ENCODE data around the gene PRMT2. TPM values are rescaled to one million over a fixed set of nuclear protein-coding genes. Genes with fewer than 3 reads are reported as not detected.

Gene PRMT2
- total RNA-seq, 1 experiment from 2014 or later = 64.5 TPM

- intact Hi-C loops (cut with micrococcal nuclease; ENCODE audit: unreplicated experiment) = no loop called here
- H4K20me1 ChIP-seq (ENCODE audit: insufficient read depth) = no peaks in the 10 kb centered on the region
- H3K9me3 ChIP-seq (ENCODE audit: insufficient read depth, low read depth) = no peaks in the 10 kb centered on the region
- CTCF ChIA-PET = interaction anchor here (0.6 kb wide), 1 partner anchor 24 kb away, joined by 3 read pairs; no protein-coding TSS in a partner anchor
- no peaks in the 10 kb centered on the region for H3K27me3 ChIP-seq (ENCODE audit: insufficient read depth, low read depth)
- no peak overlapping the region for H3K27ac ChIP-seq
- POLR2A ChIA-PET (ENCODE audit: unreplicated experiment) = interaction anchor here (0.7 kb wide), 1 partner anchor 106 kb away, joined by 9 read pairs; no protein-coding TSS in a partner anchor
- no TSS peak for BruUV-seq (replicated peaks)
- no peaks in the 10 kb centered on the region for H3F3A ChIP-seq (ENCODE audit: insufficient read depth, low read depth)
- no peak for DNase-seq
- no peaks in the 10 kb centered on the region for H3K9me2 ChIP-seq (ENCODE audit: insufficient read depth)
- no peak for TF ChIP-seq EZH2 (IDR thresholded peaks at IDR 0.05; ENCODE audit: low read depth)
- no peak for TF ChIP-seq CTCF (conservative IDR thresholded peaks at IDR 0.05)
- H2AFZ ChIP-seq = no peak overlapping the region
- peaks cover 14% of the 10 kb centered on the region for H3K4me1 ChIP-seq (replicated peaks; ENCODE audit: insufficient read depth)
- H3K4me2 ChIP-seq = 0 out of 2 replicates have a peak overlapping the region, but pooled peaks have one; percentile 7
- no peaks in the 10 kb centered on the region for H3K36me3 ChIP-seq (ENCODE audit: low read depth)
- peaks cover 26% of the 10 kb centered on the region for H3K79me2 ChIP-seq (ENCODE audit: low read depth)
- H3K4me3 ChIP-seq = no peak overlapping the region
Observed at GRCh38 chr21:46637952-46638746, 2.7 kb downstream of the PRMT2 start.

GRCh38 chr21:46639489-46640386, 4.3 kb downstream of the PRMT2 start:
- CTCF ChIA-PET = no interaction called here

More at GRCh38 chr21:46639489-46640386, 4.3 kb downstream of the PRMT2 start:
- TF ChIP-seq EZH2 (IDR thresholded peaks at IDR 0.05; ENCODE audit: low read depth) = no peak
- peak; percentile 49; the same call in 1 of the 2 replicates for TF ChIP-seq CTCF (conservative IDR thresholded peaks at IDR 0.05)
- Histone ChIP-seq H3K79me2 (ENCODE audit: low read depth) (peaks cover 26% of the 10 kb centered on the region), H3K27me3 (ENCODE audit: insufficient read depth, low read depth) (no peaks in the 10 kb centered on the region), H3K36me3 (ENCODE audit: low read depth) (no peaks in the 10 kb centered on the region), H2AFZ (no peak overlapping the region), H3K4me1 (replicated peaks; ENCODE audit: insufficient read depth) (peaks cover 7% of the 10 kb centered on the region; the same call in 1 of the 2 replicates), H4K20me1 (ENCODE audit: insufficient read depth) (no peaks in the 10 kb centered on the region), H3K9me2 (ENCODE audit: insufficient read depth) (no peaks in the 10 kb centered on the region), H3F3A (ENCODE audit: insufficient read depth, low read depth) (no peaks in the 10 kb centered on the region), H3K4me2 (no peak overlapping the region), H3K9me3 (ENCODE audit: insufficient read depth, low read depth) (no peaks in the 10 kb centered on the region), H3K27ac (no peak overlapping the region), H3K4me3 (no peak overlapping the region)
- POLR2A ChIA-PET (ENCODE audit: unreplicated experiment) = no interaction called here
- DNase-seq = no peak
- no TSS peak for BruUV-seq (replicated peaks)
- intact Hi-C loops (cut with micrococcal nuclease; ENCODE audit: unreplicated experiment) = no loop called here
